Right lobe of liver (tissue), 4 donors: ENCODE results near the gene GHR.

ENCODE experiments used
- CTCF ChIP-seq, 4 donors: fragments of 200-600 bp in 3 of 4; fragments of 450-650 bp in 1 of 4; IDR thresholded peaks; one replicate each; pipeline versions ENCODE4 v1.5.1 to v1.8.0; 2016 to 2022; ENCODE audit warnings: antibody characterized with exemption in 4 of 4, mild to moderate bottlenecking in 2 of 4
- POLR2A ChIP-seq: fragments of 450-650 bp; IDR thresholded peaks from one replicate; pipeline ENCODE4 v1.6.1; 2017; ENCODE audit warnings: antibody characterized with exemption, mild to moderate bottlenecking
- donor health status: DM: no; HTN: no; CAD: no.
- donor health status: DM: no; HTN: no; CAD: no.
- donor health status: DM: no; HTN: yes; CAD: no.

- no peak for TF ChIP-seq CTCF (IDR thresholded peaks at IDR 0.05)
- no peak for TF ChIP-seq POLR2A
Observed at GRCh38 chr5:42569325-42569724, 146.1 kb downstream of the GHR start.
